DMS 273 (cell line): ENCODE measurements around the gene RAB18.

Experiments used
- DNase-seq: peaks from one replicate; lab custom pipeline; 2025; ENCODE audit not compliant: unreplicated experiment; lab: John Stamatoyannopoulos, UW

Gene RAB18

DNA sequence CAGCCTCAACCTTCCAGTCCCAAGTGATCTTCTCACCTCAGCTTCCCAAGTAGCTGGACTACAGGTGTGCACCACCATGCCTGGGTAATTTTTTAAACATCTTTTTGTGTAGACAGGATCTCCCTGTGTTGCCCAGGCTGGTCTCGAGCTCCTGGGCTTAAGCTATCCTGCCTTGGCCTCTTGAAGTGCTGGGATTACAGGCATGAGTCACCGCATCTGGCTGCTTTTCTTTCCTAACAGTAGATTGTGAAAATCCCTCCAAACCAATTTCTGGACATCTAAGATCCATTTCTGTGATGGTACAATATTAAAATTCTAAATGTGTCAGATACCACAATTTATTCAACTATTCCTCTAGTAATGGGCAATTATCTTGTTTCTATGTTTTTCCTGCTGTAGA lies 38.7 kb downstream of the RAB18 start:
- DNase-seq, result no peak

DNA sequence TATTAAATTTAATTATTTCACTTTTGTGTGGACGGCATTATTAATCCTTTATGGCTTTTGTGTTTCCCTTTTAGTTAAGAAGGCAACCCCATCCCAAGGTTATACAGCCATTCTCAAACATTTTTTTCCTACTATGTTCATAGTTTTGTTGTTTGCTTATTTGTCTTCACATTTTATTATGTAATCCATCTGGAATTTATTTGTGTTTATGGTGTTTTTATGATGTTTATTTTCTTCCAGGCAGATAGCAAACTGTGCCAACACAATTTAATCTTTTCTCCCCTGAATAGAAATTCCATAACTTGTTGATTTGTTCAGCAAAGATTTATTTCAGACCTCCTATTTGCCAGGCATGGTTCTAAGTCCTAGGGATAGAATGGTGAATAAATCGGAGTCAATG lies 42.9 kb downstream of the RAB18 start:
- no peak for DNase-seq

GRCh38 chr10:27547482-27547881 lies 43.4 kb downstream of the RAB18 start:
- no peak for DNase-seq

- DNase-seq, result no peak
Measured at GRCh38 chr10:27550823-27551222, 46.7 kb downstream of the RAB18 start.

GRCh38 chr10:27558612-27559020 lies 54.5 kb downstream of the RAB18 start:
- DNase-seq, result peak; percentile 59

GRCh38 chr10:27561334-27561733 lies 57.2 kb downstream of the RAB18 start:
- no peak for DNase-seq

GRCh38 chr10:27564398-27564797 lies 60.3 kb downstream of the RAB18 start:
- no peak for DNase-seq

DNA sequence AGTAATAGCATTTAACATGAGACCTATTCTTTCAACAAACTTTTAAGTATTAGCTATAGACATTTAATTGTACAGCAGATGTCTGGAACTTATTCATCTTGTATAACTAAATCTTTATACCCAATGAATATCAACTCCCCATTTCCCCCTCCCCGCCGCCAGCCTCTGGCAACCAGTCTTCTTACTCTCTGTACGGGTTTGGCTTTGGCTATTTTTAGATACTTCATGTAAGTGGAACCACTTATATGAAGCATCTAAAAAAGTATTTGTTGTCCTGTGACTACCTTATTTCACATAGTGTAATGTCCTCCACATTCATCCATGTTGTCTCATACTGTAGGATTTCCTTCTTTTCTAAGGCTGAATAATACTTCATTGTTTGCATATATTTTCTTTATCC lies 60.8 kb downstream of the RAB18 start:
- DNase-seq, result no peak

DNA sequence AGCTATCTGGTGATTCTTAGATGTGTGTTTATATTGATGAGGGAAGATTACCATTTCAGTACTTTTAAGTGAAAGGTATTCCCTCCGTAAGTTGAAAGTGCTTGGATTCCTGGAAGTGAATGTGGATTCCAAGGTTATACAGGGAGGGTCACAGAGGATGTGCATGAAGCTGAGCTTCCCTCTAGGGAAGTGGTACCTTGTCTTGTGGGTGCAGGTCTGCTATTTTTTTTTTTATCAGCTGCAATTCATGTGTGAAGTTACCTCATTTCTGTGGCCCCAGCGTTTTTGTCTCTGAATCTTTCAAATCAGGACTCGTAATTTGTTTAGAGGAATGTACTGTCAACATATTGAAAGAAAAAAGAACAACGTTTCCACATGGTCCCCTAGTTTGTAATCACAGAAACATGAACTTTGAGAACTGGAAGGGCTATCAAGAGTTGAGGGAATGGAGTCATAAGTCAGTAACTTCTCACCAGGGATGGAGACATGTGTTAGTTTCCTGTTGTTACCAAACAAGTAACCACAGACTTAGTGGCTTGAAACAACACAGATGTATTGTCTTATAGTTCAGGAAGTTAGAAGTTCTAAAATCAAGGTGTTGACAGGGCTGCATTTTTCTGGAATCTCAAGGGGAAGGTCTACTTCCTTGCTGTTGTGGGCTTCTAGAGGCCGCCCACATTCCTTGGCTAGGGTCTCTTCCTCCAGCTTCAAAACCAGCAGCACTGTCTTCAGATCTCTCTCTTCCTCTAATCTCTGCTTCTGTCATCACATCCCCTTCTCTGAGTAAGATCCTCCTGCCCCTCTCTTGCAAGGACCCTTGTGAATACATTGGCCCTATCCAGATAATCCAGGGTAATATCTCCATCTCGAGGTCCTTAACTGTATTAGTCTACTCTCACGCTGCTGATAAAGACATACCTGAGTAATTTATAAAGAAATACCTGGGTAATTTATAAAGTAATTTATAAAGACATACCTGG lies 64.4 kb downstream of the RAB18 start:
- DNase-seq, result no peak

DNA sequence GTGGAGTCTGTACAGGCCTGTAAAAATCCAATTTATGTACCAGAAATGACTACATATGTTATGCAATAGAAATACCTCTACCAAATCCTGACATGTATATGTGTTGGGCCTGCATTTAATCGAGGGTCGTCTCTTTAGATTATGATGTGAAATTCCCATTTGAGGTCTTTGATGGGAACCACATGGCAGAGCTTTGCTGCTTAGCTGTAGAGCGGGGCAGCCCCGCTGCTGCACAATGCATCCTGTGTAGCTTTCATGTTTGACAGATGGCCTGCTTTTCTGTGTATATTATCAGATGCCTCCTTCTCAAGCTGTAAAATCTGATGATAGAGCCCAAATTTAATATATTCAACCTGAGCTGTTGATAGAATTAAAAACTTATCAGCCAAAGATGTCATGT lies 65.8 kb downstream of the RAB18 start:
- no peak for DNase-seq

- DNase-seq, result peak; percentile 30
Measured at GRCh38 chr10:27577038-27577437, 72.9 kb downstream of the RAB18 start.

DNA sequence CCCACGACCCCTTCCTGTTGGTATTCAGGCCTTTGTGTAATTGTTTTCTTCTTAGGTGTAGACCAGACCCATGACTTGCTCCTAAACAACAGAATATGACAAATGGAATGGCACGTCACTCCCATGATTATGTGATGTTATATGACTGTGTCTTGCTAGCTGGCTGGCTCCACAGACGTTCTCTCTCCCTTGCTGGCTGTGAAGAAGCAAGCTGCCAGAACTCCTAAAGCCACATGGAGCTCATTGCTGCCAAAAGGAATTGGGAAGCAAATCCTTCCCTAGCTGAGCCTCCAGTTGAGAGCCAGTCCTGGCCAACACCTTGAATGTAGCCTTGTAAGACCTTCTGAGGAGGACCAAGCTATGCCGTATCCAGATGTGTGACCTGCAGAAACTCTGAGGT lies 74.2 kb downstream of the RAB18 start:
- DNase-seq, result no peak

DNA sequence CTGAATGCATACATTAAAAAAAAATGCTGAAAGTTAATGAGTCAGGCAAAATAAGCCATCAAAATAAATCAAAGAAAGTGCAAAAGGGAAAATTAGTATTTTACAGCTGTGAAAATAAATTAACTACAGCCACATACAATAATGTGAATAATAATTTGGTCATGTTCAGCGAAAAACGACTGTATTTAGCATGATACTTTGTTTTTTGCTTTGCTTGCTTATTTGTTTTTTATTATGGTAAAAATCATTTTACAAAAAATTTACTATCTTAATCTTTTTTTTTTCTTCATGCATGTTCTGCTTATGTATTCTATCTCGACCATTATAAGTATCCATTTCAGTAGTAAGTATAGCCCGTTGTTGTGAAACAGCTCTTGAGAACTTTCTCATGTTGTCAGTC lies 77.1 kb downstream of the RAB18 start:
- DNase-seq, result no peak

- DNase-seq, result no peak
Measured at GRCh38 chr10:27584302-27584701, 80.2 kb downstream of the RAB18 start.
